Measurements from ENCODE around the gene WWOX. TPM values are rescaled to one million over a fixed set of nuclear protein-coding genes. Genes with fewer than 3 reads are reported as not detected.

WWOX gene
- total RNA-seq, 4 donors from 2014 or later, result 12.9 to 53.5 (median 25.6) TPM

DNA sequence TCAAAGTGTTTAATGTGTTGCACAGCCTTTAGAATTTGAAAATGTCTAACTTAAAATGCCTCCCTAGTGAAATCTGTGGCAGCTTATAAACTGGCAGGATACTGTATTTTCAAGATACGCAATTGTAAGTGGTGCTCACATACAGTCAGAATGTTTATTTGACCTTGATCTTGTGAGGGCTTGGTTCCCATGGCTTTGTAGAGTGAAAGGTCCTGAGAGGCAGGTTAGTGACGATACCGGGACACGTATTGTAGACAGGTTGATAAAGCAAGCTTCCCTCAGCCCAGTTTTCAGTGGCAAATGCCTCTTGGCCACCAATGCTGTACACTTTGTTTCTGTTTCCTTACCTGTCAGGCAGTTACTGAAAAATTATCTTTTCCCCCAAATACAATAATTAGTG is 1074.5 kb downstream of the WWOX start:
- Histone ChIP-seq H3K9me3 (peaks cover 0 to 23% (median 0%) of the 10 kb centered on the region in 3 donors), H3K4me1 (peaks cover 0 to 26% (median 6%) of the 10 kb centered on the region in 3 donors), H3K27me3 (no peaks in the 10 kb centered on the region), H3K4me3 (no peak overlapping the region), H3K36me3 (no peaks in the 10 kb centered on the region), H3K27ac (no peak overlapping the region)
- no peak for TF ChIP-seq POLR2A (IDR thresholded peaks at IDR 0.05)
- no peak for TF ChIP-seq EP300 (IDR thresholded peaks at IDR 0.05)
- TF ChIP-seq POLR2AphosphoS5 (IDR thresholded peaks at IDR 0.05), result no peak
- TF ChIP-seq, protein P1, sequence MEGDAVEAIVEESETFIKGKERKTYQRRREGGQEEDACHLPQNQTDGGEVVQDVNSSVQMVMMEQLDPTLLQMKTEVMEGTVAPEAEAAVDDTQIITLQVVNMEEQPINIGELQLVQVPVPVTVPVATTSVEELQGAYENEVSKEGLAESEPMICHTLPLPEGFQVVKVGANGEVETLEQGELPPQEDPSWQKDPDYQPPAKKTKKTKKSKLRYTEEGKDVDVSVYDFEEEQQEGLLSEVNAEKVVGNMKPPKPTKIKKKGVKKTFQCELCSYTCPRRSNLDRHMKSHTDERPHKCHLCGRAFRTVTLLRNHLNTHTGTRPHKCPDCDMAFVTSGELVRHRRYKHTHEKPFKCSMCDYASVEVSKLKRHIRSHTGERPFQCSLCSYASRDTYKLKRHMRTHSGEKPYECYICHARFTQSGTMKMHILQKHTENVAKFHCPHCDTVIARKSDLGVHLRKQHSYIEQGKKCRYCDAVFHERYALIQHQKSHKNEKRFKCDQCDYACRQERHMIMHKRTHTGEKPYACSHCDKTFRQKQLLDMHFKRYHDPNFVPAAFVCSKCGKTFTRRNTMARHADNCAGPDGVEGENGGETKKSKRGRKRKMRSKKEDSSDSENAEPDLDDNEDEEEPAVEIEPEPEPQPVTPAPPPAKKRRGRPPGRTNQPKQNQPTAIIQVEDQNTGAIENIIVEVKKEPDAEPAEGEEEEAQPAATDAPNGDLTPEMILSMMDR (IDR thresholded peaks at IDR 0.05), result no peak
- ATAC-seq, result no peak
- WGBS, 2 donors (ENCODE audit: low coverage in 1 of 2), result 78 to 87% methylated on average over 3 to 4 of the region's 4 CpGs

DNA sequence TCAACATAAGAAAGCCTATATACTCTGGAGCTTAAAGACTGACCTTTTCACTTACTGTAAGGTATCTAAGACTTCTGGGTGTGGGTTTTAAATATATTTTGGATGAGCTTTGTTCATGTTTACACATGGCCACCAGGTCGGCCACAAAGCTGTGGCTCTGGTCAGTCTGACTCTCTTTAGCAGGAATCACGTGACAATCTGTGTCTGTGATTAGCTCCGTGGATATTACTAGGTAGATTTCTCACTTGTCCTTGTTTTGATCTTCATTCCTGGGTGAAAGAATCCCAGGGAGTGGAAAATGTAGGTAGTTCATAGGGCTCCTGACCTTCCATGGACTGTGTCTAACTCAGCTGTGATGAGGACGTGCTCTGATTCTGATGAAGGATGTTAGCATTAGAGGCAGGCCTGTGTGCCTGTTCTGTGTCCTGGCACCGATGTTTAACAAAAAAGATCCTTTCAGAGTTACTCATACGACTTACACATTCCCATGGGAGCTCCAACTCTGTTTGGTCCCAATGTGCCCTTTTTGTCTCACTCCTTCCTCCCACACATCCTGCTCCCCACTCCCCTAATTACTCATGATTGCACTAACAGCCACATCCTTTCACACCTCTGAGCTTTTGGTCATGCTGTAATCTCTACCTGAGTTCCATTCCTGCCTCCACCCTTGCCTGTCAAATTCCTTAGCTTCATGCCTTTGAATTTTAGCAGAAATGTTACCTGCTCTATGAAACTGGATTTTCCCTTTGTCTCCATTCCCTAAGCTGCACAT is 1076.0 kb downstream of the WWOX start:
- H3K9me3 ChIP-seq, result peaks cover 0 to 34% (median 0%) of the 10 kb centered on the region in 3 donors
- ATAC-seq, result no peak
- no peak overlapping the region for H3K4me3 ChIP-seq
- H3K27me3 ChIP-seq, result no peaks in the 10 kb centered on the region
- no peaks in the 10 kb centered on the region for H3K36me3 ChIP-seq
- peaks cover 0 to 18% (median 6%) of the 10 kb centered on the region in 3 donors for H3K4me1 ChIP-seq
- WGBS, 2 donors (ENCODE audit: low coverage in 1 of 2), result 33 to 56% methylated on average over 1 to 6 of the region's 6 CpGs
- TF ChIP-seq EP300 (IDR thresholded peaks at IDR 0.05) (no peak), POLR2A (IDR thresholded peaks at IDR 0.05) (no peak), POLR2AphosphoS5 (IDR thresholded peaks at IDR 0.05) (no peak)
- TF ChIP-seq, protein P1 (IDR thresholded peaks at IDR 0.05), result no peak
- H3K27ac ChIP-seq, result no peak overlapping the region

GRCh38 chr16:79177018-79177417 is 1077.6 kb downstream of the WWOX start:
- peaks cover 0 to 34% (median 0%) of the 10 kb centered on the region in 3 donors for H3K9me3 ChIP-seq
- ATAC-seq, result no peak

GRCh38 chr16:79181419-79181818 is 1082.0 kb downstream of the WWOX start:
- Histone ChIP-seq H3K27ac (no peak overlapping the region), H3K9me3 (peaks cover 0 to 24% (median 0%) of the 10 kb centered on the region in 3 donors), H3K36me3 (no peaks in the 10 kb centered on the region), H3K4me3 (no peak overlapping the region), H3K27me3 (no peaks in the 10 kb centered on the region), H3K4me1 (peaks cover 0 to 8% (median 0%) of the 10 kb centered on the region in 3 donors)
- WGBS, 2 donors (ENCODE audit: low coverage in 1 of 2), result 70 to 75% methylated on average over 3 of the region's 3 CpGs
- TF ChIP-seq POLR2A (IDR thresholded peaks at IDR 0.05) (no peak), EP300 (IDR thresholded peaks at IDR 0.05) (no peak), POLR2AphosphoS5 (IDR thresholded peaks at IDR 0.05) (no peak)
- no peak for ATAC-seq

More at GRCh38 chr16:79177018-79177417, 1077.6 kb downstream of the WWOX start:
- Histone ChIP-seq H3K27me3 (no peaks in the 10 kb centered on the region), H3K4me3 (no peak overlapping the region), H3K27ac (no peak overlapping the region), H3K36me3 (no peaks in the 10 kb centered on the region), H3K4me1 (peaks cover 0 to 2% (median 0%) of the 10 kb centered on the region in 3 donors)
- TF ChIP-seq EP300 (IDR thresholded peaks at IDR 0.05) (no peak), POLR2A (IDR thresholded peaks at IDR 0.05) (no peak), POLR2AphosphoS5 (IDR thresholded peaks at IDR 0.05) (no peak)
- TF ChIP-seq, protein P1 (IDR thresholded peaks at IDR 0.05), result no peak
- 64 to 100% methylated on average over 1 to 14 of the region's 14 CpGs for WGBS, 2 donors (ENCODE audit: low coverage in 1 of 2)

- peaks cover 0 to 22% (median 0%) of the 10 kb centered on the region in 3 donors for H3K9me3 ChIP-seq
- no peak for ATAC-seq
- 47 to 59% methylated on average over 4 to 6 of the region's 6 CpGs for WGBS, 2 donors (ENCODE audit: low coverage in 1 of 2)
- no peak overlapping the region for H3K27ac ChIP-seq
- peaks cover 0 to 8% (median 0%) of the 10 kb centered on the region in 3 donors for H3K4me1 ChIP-seq
- H3K36me3 ChIP-seq, result no peaks in the 10 kb centered on the region
- H3K27me3 ChIP-seq, result no peaks in the 10 kb centered on the region
- peak; percentile 43 for TF ChIP-seq POLR2AphosphoS5 (IDR thresholded peaks at IDR 0.05)
- TF ChIP-seq, protein P1 (IDR thresholded peaks at IDR 0.05), result no peak
- no peak overlapping the region for H3K4me3 ChIP-seq
These were observed 1083.2 kb downstream of the WWOX start for GRCh38 chr16:79182616-79183015.

All from gastroesophageal sphincter (tissue), 4 donors.